ENCODE measurements around the gene OR2AJ1.

OR2AJ1 gene

GRCh38 chr1:247924868-247925267 is at the start of gene OR2AJ1:
Gene OR2AJ1, plus strand, starts transcription at chr1:247924889. Its CDS starts 8,880 bp downstream, at chr1:247933769.
- no peak for DNase-seq

DNA sequence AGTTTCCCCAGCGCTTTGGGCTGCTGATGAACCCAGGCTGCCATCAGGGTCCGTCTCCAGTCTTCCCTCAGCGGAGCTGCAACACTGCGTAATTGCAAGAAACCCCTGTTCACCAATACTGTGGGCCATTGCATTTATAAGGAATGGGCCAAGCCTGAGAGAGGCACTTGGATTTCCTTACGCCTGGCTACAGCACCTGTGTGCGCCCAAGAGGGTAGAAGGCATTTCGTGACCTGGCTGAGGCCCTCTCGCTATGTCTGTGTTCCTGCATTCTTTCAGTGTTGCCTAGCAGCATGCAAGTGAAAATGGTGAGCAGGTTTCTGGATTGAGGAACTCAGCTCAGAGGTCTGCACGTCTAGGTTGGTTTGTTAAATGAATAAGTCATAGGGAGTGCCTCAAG is 41.3 kb upstream of the OR2AJ1 start:
- no peak for DNase-seq

DNA sequence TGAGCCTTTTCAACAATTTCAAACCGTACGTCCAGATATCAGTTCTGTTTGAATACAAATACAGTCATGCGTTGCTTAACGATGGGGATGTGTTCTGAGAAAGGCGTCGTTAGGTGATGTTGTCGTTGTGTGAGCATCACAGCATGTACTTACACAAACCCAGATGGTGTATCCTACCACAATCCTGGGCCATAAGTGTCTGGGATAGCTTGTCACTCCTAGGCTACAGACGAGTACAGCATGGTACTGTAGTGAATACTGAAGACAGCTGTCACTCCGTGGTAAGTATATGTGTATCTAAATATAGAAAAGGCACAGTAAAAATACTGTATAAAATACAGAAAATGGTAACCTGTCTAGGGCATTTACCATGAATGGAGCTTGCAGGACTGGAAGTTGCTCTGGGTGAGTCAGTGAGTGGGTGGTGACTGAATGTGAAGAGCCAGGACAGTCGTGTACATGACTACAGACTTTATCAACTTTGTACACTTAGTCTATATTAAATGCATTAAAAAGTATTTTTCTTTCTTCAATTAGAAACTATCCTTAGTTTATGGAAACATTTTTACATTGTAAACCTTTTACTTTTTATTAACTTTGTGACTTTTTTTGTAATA is 39.8 kb upstream of the OR2AJ1 start:
- no peak for DNase-seq

- DNase-seq, result no peak
Measured at GRCh38 chr1:247895163-247895637, 29.5 kb upstream of the OR2AJ1 start, which contains the start of gene OR2W3. Gene OR2W3, plus strand, starts transcription at chr1:247895587. Its CDS starts 0 bp downstream, at chr1:247895587.

GRCh38 chr1:247895976-247896375 is 28.7 kb upstream of the OR2AJ1 start:
- no peak for DNase-seq

DNA sequence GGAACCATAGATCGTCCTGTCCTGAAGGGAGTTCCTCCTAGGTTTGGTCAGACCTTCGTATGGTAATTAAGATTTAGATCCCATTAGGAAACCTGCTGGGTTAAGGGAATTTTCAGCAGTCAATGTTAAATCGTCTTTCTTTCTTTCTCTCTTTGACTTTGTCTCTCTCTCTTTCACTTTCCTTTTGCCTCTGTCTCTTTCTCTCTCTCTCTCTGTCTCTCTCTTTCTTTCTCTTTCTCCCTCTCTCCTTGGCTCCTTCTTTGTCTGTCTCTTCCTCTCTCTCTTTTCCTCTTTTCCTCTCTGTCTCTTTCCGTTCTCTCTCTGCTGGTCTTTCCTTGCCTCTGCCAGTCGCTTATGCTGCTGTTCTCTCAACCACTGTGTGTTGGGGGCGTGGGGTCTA is 20.6 kb upstream of the OR2AJ1 start:
- no peak for DNase-seq

- no peak for DNase-seq
Measured at GRCh38 chr1:247905181-247905580, 19.5 kb upstream of the OR2AJ1 start.

DNA sequence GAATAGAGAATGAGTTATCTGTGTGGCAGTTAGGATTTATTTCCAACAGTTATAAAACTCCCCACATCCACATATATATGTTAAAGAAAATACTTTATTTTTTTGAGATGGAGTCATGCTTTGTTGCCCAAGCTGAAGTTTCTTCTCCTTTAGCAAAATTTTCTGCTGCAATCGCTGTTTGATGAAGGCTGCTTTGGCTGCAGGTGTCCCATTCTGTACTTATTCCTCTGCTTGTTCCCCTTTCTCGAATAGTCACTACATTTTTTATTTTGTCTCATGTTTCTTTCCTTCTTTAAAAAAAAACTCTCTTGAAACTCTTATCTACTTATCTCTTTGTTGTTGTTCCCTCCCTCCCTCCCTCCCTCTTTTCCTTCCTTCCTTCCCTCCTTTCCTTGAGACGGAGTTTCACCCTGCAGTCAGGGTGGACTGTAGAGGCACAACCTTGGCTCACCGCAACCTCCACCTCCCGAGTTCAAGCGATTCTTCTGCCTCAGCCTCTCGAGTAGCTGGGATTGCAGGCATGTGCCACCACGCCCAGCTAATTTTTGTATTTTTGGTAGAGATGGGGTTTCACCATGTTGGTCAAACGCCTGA is 18.7 kb upstream of the OR2AJ1 start:
- DNase-seq, result no peak

GRCh38 chr1:247906504-247907047 is 18.1 kb upstream of the OR2AJ1 start:
- peak; percentile 26 for DNase-seq

GRCh38 chr1:247908766-247909165 is 15.9 kb upstream of the OR2AJ1 start:
- DNase-seq, result no peak

DNA sequence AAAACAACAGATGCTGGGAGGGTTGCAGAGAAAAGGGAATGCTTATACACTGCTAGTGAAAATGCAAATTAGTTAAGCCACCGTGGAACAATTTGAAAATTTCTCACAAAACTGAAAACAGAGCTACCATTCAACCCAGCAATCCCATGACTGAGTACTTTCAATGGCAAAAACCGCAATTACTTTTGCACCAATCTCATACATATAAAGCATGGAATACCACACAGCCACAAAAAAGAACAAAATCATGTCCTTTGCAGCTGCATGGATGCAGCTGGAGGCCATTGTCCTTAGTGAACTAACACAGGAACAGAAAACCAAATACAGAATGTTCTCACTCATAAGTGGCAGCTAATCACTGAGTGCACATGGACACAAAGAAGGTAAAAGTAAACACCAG is 10.9 kb upstream of the OR2AJ1 start:
- no peak for DNase-seq

- no peak for DNase-seq
Measured at GRCh38 chr1:247914941-247915662, 9.6 kb upstream of the OR2AJ1 start.

GRCh38 chr1:247919952-247920351 is 4.7 kb upstream of the OR2AJ1 start, which contains the start of gene OR2T8:
Gene OR2T8, plus strand, starts transcription at chr1:247920252. Its CDS starts 766 bp downstream, at chr1:247921018.
- DNase-seq, result no peak

DNA sequence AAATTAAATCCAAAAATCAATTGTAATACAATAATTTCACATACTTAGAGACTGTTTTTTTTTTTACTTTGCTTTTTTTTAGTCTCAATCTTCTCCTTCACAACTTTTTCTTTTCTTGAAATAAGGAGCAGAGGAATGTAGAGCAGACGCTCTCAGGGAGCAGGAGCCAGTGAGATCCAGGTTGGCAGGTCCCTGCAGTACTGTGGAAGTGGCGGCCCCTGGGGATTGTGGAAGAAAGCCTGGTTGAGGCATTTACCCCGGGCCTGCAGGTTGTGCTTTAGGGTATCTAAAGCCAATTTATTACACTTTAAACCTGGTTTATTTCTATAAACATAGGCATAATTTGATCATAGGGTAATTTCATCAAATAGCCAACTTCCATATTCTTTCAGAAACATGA is 748 bp upstream of the OR2AJ1 start:
- DNase-seq, result no peak

- DNase-seq, result no peak
Measured at GRCh38 chr1:247933989-247934388, 9.3 kb downstream of the OR2AJ1 start.

GRCh38 chr1:247935781-247936180 is 11.1 kb downstream of the OR2AJ1 start:
- no peak for DNase-seq

DNA sequence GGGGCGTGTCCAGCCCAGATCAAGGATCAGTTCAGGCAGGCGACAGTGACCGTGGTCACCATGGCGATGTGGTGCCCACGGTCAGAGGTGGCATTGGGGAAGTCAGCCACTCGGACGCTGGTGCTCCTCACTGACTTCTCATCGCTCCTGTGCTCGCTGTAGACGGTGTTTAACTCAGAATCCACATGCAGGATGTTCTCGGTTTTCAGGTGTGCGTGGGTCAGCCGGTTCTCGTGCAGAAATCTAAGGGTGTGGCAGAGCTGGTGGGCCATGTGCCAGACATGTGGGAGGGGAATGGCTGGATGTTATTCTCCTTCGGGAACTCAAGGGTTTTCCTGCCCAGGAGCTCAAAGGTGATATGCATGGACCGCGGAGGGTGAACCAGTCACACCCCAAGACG is 11.7 kb downstream of the OR2AJ1 start:
- no peak for DNase-seq

- DNase-seq, result peak; percentile 86
Measured at GRCh38 chr1:247936965-247937734, 12.5 kb downstream of the OR2AJ1 start.

DNA sequence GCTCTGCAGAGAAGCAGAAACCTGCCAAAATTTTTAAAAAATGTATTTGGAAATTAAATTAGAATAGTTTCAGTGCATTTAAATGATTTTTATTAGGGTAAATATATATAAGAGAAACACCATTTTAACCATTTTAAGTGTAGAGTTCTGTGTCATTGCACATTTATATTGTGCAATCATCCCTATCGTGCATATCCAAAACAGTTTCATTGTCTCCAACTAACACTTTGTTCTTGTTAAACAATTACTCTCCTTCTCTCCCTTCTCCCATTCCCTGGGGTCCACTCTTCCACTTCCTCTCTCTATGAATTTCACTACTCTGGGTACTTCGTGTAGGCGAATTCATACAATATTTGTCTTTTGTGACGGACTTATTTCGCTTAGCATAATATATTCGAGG is 17.9 kb downstream of the OR2AJ1 start:
- DNase-seq, result no peak

DNA sequence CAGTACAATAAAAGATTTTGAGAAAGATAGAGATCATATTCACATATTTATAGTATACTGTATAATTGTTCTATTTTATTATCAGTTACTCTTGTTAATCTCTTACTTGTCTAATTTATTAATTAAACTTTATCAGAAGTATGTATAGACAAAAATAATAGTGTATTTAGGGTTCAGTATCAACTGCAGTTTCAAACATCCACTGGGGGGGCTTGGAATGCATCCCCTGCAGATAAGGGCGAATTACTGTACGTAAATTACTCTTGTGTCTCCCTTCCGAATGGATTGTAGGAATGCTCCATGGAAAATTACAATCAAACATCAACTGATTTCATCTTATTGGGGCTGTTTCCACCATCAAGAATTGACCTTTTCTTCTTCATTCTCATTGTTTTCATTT is 23.9 kb downstream of the OR2AJ1 start, which contains the start of gene OR2L8:
OR2L8 (plus strand) TSS at position 301 of the 400 bp plus-strand sequence; CDS start at position 301, 0 bp downstream.
- DNase-seq, result no peak

GRCh38 chr1:247953408-247953807 is 28.7 kb downstream of the OR2AJ1 start:
- no peak for DNase-seq

- DNase-seq, result no peak
Measured at GRCh38 chr1:247961791-247962190, 37.1 kb downstream of the OR2AJ1 start.
